ENCODE results near the gene RUBCN. TPM values are rescaled to one million over a fixed set of nuclear protein-coding genes. Genes with fewer than 3 reads are reported as not detected.

RUBCN gene
- polyA plus RNA-seq, 1 of the 3 experiments (the other 2 are of a cell fraction): 14.9 TPM

DNA sequence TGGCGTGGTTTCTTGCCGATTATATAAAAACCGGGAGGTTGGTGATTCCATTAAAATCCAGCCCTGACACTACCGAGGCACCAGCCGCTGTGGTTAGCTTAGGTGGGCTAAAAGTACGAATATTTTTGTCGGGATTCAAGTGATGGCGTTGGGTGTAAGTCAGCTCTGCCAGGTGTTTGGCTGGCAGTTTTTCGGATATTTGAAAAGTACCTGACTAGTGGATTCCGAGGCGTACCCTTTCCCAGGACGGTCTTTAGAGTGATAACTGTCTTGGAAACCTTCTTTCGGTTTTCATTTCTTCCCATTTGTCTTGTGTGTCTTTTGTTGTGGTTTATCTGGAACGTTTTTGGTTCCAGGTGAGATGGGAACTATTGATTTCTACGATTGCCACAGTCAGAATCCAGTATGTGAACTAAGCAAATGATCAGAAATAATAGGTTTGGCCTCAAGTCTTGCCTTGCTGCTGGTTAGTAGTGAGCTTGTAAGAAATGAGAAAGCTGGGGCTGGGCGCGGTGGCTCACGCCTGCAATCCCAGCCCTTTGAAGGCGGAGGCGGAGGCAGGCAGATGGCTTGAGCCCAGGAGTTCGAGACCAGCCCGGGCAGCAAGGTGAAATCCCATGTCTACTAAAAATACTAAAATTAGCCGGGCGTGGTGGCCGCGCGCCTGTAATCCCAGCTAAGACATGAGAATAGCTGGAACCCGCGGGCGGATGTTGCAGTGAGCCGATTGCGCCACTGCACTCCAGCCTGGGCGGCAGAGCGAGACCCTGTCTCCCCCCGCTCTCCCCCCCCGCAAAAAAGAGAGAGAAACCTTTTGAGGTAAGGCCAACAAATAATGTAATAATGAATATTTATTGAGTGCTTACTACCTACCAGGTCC is 14.4 kb upstream of the RUBCN start:
- peak overlapping the region; percentile 75 to 77 for H3K4me3 ChIP-seq (ENCODE audit: low read depth in 2 of 2, low read length in 1 of 2)
- no peak overlapping the region for H2AFZ ChIP-seq (ENCODE audit: low read depth)
- H3K4me2 ChIP-seq: peak overlapping the region; percentile 76
- CTCF ChIA-PET: interaction anchor here (1.0 kb wide), 1 partner anchor 8 kb away, joined by 5 read pairs; no protein-coding TSS in a partner anchor
- peaks cover 0 to 10% of the 10 kb centered on the region in 2 experiments; a peak in 3 of 4 replicates for H3K4me1 ChIP-seq (ENCODE audit: control insufficient read depth in 1 of 2, insufficient read depth in 2 of 2, low read depth in 1 of 2, low read length in 1 of 2)
- DNase-seq: peak; percentile 32
- H3K9me2 ChIP-seq: no peaks in the 10 kb centered on the region
- no peaks in the 10 kb centered on the region for H3K9me3 ChIP-seq
- no peaks in the 10 kb centered on the region for H3K27me3 ChIP-seq (ENCODE audit: insufficient read depth)
- peak overlapping the region; percentile 82 for H3K9ac ChIP-seq
- no peaks in the 10 kb centered on the region for H3K36me3 ChIP-seq (replicated peaks in 1 of 2; ENCODE audit: control insufficient read depth in 1 of 2, insufficient read depth in 2 of 2, low read length in 1 of 2)
- TF ChIP-seq RCOR1 (IDR thresholded peaks at IDR 0.05; ENCODE audit: low read length) (no peak), GABPA (IDR thresholded peaks at IDR 0.05; ENCODE audit: low read depth) (no peak), FOXM1 (IDR thresholded peaks at IDR 0.05; ENCODE audit: low read depth) (no peak), JUND (IDR thresholded peaks at IDR 0.05) (no peak), TAF1 (IDR thresholded peaks at IDR 0.05; ENCODE audit: borderline replicate concordance, low read depth, low read length) (no peak), MXI1 (IDR thresholded peaks at IDR 0.05; ENCODE audit: low read depth, low read length) (no peak), GATA2 (CRISPR knock-in tag; IDR thresholded peaks at IDR 0.05) (no peak), YY1 (IDR thresholded peaks at IDR 0.05; ENCODE audit: low read depth) (no peak; the same call in 1 of the 2 replicates), MEF2A (IDR thresholded peaks at IDR 0.05; ENCODE audit: borderline replicate concordance, low read depth) (no peak), RFX5 (IDR thresholded peaks at IDR 0.05; ENCODE audit: low read length) (no peak), NRF1 (IDR thresholded peaks at IDR 0.05; ENCODE audit: low read depth, low read length) (no peak), FOSL2 (IDR thresholded peaks at IDR 0.05; ENCODE audit: borderline replicate concordance, low read depth) (no peak)
- TF ChIP-seq, protein P1, sequence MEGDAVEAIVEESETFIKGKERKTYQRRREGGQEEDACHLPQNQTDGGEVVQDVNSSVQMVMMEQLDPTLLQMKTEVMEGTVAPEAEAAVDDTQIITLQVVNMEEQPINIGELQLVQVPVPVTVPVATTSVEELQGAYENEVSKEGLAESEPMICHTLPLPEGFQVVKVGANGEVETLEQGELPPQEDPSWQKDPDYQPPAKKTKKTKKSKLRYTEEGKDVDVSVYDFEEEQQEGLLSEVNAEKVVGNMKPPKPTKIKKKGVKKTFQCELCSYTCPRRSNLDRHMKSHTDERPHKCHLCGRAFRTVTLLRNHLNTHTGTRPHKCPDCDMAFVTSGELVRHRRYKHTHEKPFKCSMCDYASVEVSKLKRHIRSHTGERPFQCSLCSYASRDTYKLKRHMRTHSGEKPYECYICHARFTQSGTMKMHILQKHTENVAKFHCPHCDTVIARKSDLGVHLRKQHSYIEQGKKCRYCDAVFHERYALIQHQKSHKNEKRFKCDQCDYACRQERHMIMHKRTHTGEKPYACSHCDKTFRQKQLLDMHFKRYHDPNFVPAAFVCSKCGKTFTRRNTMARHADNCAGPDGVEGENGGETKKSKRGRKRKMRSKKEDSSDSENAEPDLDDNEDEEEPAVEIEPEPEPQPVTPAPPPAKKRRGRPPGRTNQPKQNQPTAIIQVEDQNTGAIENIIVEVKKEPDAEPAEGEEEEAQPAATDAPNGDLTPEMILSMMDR (IDR thresholded peaks at IDR 0.05): no peak
- TF ChIP-seq, protein P2, sequence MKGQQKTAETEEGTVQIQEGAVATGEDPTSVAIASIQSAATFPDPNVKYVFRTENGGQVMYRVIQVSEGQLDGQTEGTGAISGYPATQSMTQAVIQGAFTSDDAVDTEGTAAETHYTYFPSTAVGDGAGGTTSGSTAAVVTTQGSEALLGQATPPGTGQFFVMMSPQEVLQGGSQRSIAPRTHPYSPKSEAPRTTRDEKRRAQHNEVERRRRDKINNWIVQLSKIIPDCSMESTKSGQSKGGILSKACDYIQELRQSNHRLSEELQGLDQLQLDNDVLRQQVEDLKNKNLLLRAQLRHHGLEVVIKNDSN (IDR thresholded peaks at IDR 0.05; ENCODE audit: borderline replicate concordance, low read depth): no peak
- TF ChIP-seq, protein P3, sequence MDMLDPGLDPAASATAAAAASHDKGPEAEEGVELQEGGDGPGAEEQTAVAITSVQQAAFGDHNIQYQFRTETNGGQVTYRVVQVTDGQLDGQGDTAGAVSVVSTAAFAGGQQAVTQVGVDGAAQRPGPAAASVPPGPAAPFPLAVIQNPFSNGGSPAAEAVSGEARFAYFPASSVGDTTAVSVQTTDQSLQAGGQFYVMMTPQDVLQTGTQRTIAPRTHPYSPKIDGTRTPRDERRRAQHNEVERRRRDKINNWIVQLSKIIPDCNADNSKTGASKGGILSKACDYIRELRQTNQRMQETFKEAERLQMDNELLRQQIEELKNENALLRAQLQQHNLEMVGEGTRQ (IDR thresholded peaks at IDR 0.05; ENCODE audit: borderline replicate concordance, low read depth, low read length): no peak
- 2% methylated on average over 36 of the region's 36 CpGs for WGBS (ENCODE audit: low lambda C conversion rate)
- peak overlapping the region; percentile 91 to 94 for H3K27ac ChIP-seq (ENCODE audit: low read depth in 2 of 2, low read length in 1 of 2)
- peaks cover 45% of the 10 kb centered on the region for H4K20me1 ChIP-seq (ENCODE audit: insufficient read depth)
- H3K79me2 ChIP-seq (ENCODE audit: insufficient read depth): peaks cover 53% of the 10 kb centered on the region
- H3F3A ChIP-seq (replicated peaks; ENCODE audit: insufficient read depth): peaks cover 49% of the 10 kb centered on the region
- POLR2A ChIA-PET: no interaction called here

All from SK-N-SH (cell line).